HL-60 (cell line): ENCODE results near the gene FOXO4.

ENCODE experiments used
- DNase-seq, 2 experiments: peaks; one replicate each; pipeline ENCODE4 v3.0.0-alpha.2; 2010 to 2020; ENCODE audit warnings: low read depth in 1 of 2, low spot score in 1 of 2
- H3K27ac ChIP-seq: fragments of 250-450 bp; sonication (Bioruptor Pico); replicated peaks from 2 replicates; pipeline ENCODE4 v1.5.1; 2020; ENCODE audit warnings: mild to moderate bottlenecking, moderate library complexity
- H3K27me3 ChIP-seq: fragments of 250-450 bp; sonication (Bioruptor Pico); 2 replicates; pipeline ENCODE4 v1.5.1; 2021; ENCODE audit warnings: mild to moderate bottlenecking, moderate library complexity; ENCODE audit not compliant: insufficient read depth, poor library complexity, severe bottlenecking
- H3K4me3 ChIP-seq: replicated peaks from 2 replicates; pipeline ENCODE4 v1.5.1; 2011; ENCODE audit warnings: mild to moderate bottlenecking, control low read depth, low read length; ENCODE audit not compliant: insufficient read depth
- CTCF ChIP-seq: IDR thresholded peaks from one replicate; pipeline ENCODE4 v1.5.1; 2011; ENCODE audit warnings: low read length, control low read depth, inconsistent platforms; ENCODE audit not compliant: insufficient read depth
- GABPA ChIP-seq: IDR thresholded peaks from 2 replicates; pipeline ENCODE4 v1.6.1; 2012; ENCODE audit warnings: low read depth
- POLR2AphosphoS5 ChIP-seq: IDR thresholded peaks from 2 replicates; pipeline ENCODE4 v1.6.1; 2012; ENCODE audit warnings: low read depth
- REST ChIP-seq: IDR thresholded peaks from 2 replicates; pipeline ENCODE4 v1.6.1; 2012; ENCODE audit warnings: low read depth; ENCODE audit not compliant: insufficient replicate concordance
- SPI1 ChIP-seq: IDR thresholded peaks from 2 replicates; pipeline ENCODE4 v1.6.1; 2012; ENCODE audit warnings: low read depth, mild to moderate bottlenecking, borderline replicate concordance

Gene FOXO4

DNA sequence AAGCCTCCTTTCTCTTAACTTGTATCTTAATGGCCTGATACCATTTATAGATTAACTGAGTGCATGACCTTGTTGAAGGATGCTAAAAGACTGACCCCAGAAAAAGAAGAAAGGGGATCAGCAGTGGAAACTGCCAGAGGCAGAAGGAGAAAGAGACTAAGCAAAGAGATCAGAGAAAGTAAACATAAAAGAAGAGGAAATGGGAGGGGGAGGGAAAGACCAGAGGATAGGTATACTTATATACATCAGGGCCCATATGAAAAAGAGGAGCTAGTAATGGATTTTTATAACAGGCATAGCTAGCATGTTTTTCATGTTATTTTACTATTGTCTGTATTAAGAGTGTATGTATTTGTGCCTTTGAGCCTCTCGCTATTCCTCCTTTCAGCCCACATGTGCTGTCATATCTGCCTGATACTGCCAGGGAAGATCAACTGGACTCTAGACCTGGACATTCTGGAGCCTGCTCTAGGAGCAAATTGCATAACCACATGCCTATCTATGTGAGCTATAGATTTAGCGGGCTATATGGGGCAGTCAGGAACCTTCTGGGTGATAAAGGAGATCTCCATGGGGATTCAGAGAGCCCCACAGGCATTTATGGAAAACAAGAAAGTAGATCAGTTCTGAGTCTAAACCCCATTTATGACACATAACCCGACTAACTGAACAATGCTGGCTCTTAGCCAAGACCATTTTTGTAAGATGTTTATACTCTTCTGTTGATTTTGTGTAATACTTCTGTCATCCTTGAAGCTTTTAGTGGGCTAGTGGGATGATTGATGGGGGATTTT is 14.1 kb upstream of the FOXO4 start:
- H3K4me3 ChIP-seq: no peak overlapping the region
- no peaks in the 10 kb centered on the region for H3K27me3 ChIP-seq
- no peak overlapping the region for H3K27ac ChIP-seq
- TF ChIP-seq CTCF: no peak
- no peak for TF ChIP-seq REST
- no peak for TF ChIP-seq GABPA
- TF ChIP-seq SPI1: no peak
- TF ChIP-seq POLR2AphosphoS5: no peak
- no peak for DNase-seq

GRCh38 chrX:71082124-71082647 is 13.5 kb upstream of the FOXO4 start:
- Histone ChIP-seq H3K27ac (no peak overlapping the region), H3K27me3 (no peaks in the 10 kb centered on the region), H3K4me3 (no peak overlapping the region)
- no peak for TF ChIP-seq POLR2AphosphoS5
- no peak for TF ChIP-seq CTCF
- TF ChIP-seq GABPA: no peak
- TF ChIP-seq SPI1: no peak
- TF ChIP-seq REST: no peak
- DNase-seq: no peak

DNA sequence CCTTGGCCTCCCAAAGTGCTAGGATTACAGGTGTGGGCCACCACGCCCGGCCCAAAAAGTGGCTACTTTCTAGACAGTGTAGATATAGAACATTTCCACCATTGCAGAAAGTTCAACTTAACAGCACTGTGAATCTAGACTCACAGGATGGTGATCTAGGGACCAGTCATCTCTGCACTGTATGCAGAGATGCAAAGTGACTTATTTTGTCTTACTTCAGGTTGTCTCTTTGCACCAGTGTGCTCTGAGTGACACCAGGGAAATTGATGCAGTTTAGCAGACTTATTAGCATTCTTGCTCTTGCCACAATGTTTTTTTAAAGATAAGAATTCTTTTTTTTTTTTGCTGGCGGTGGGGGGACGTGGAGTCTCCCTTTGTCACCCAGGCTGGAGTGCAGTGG is 12.8 kb upstream of the FOXO4 start:
- no peaks in the 10 kb centered on the region for H3K27me3 ChIP-seq

More for the DNA sequence above, 12.8 kb upstream of the FOXO4 start:
- TF ChIP-seq REST (no peak), POLR2AphosphoS5 (no peak), CTCF (no peak), GABPA (no peak), SPI1 (no peak)
- H3K27ac ChIP-seq: no peak overlapping the region
- no peak for DNase-seq
- no peak overlapping the region for H3K4me3 ChIP-seq
